ENCODE measurements around the gene RAD51. TPM values are rescaled to one million over a fixed set of nuclear protein-coding genes. Genes with fewer than 3 reads are reported as not detected.
A peak's percentile ranks its signal among the peaks of the same experiment; 100 is the strongest.

Gene RAD51
- total RNA-seq, 1 donor from 2014 or later = 70.3 TPM

- Mint-ChIP-seq H3K4me3 (no peak overlapping the region), H3K9me3 (no peaks in the 10 kb centered on the region), H3K27me3 (no peaks in the 10 kb centered on the region), H3K27ac (no peak overlapping the region), H3K36me3 (ENCODE audit: low read depth) (peaks cover 59% of the 10 kb centered on the region), H3K4me1 (no peaks in the 10 kb centered on the region)
- intact Hi-C loops (cut with micrococcal nuclease) = no loop called here
- no peak for DNase-seq
Measured at GRCh38 chr15:40737048-40737447, 42.1 kb downstream of the RAD51 start.

- no peaks in the 10 kb centered on the region for H3K27me3 Mint-ChIP-seq
Measured at GRCh38 chr15:40739047-40739446, 44.1 kb downstream of the RAD51 start.

GRCh38 chr15:40739854-40740253 is 44.9 kb downstream of the RAD51 start:
- H3K27me3 Mint-ChIP-seq = no peaks in the 10 kb centered on the region
- intact Hi-C loops (cut with micrococcal nuclease) = no loop called here
- H3K36me3 Mint-ChIP-seq (ENCODE audit: low read depth) = peaks cover 57% of the 10 kb centered on the region

More at GRCh38 chr15:40739047-40739446, 44.1 kb downstream of the RAD51 start:
- no peak for DNase-seq
- intact Hi-C loops (cut with micrococcal nuclease) = no loop called here
- H3K4me3 Mint-ChIP-seq = no peak overlapping the region
- H3K36me3 Mint-ChIP-seq (ENCODE audit: low read depth) = peaks cover 58% of the 10 kb centered on the region
- no peaks in the 10 kb centered on the region for H3K9me3 Mint-ChIP-seq
- no peak overlapping the region for H3K27ac Mint-ChIP-seq
- peaks cover 14% of the 10 kb centered on the region for H3K4me1 Mint-ChIP-seq

GRCh38 chr15:40743485-40743901 is 48.5 kb downstream of the RAD51 start:
- no peak for DNase-seq
- peaks cover 35% of the 10 kb centered on the region for H3K4me1 Mint-ChIP-seq
- peaks cover 53% of the 10 kb centered on the region for H3K36me3 Mint-ChIP-seq (ENCODE audit: low read depth)
- H3K4me3 Mint-ChIP-seq = peak overlapping the region; percentile 70
- no peaks in the 10 kb centered on the region for H3K27me3 Mint-ChIP-seq
- no peaks in the 10 kb centered on the region for H3K9me3 Mint-ChIP-seq
- intact Hi-C loops (cut with micrococcal nuclease) = no loop called here
- peak overlapping the region; percentile 94 for H3K27ac Mint-ChIP-seq

More at GRCh38 chr15:40739854-40740253, 44.9 kb downstream of the RAD51 start:
- Mint-ChIP-seq H3K27ac (no peak overlapping the region), H3K4me3 (no peak overlapping the region), H3K9me3 (no peaks in the 10 kb centered on the region), H3K4me1 (peaks cover 20% of the 10 kb centered on the region)
- DNase-seq = no peak

- Mint-ChIP-seq H3K4me1 (peaks cover 35% of the 10 kb centered on the region), H3K27ac (peak overlapping the region; percentile 94), H3K4me3 (peak overlapping the region; percentile 70), H3K9me3 (no peaks in the 10 kb centered on the region), H3K36me3 (ENCODE audit: low read depth) (peaks cover 50% of the 10 kb centered on the region), H3K27me3 (no peaks in the 10 kb centered on the region)
- peak; percentile 91 for DNase-seq
- intact Hi-C loops (cut with micrococcal nuclease) = loop anchor here (1.0 to 2.0 kb wide), 3 partner anchors 11 to 49 kb away; partner anchors contain the start of genes RAD51 and RMDN3
Measured at GRCh38 chr15:40743921-40744814, 49.2 kb downstream of the RAD51 start.

- H3K4me1 Mint-ChIP-seq = peaks cover 35% of the 10 kb centered on the region
- no peak for DNase-seq
- H3K36me3 Mint-ChIP-seq (ENCODE audit: low read depth) = peaks cover 50% of the 10 kb centered on the region
- H3K4me3 Mint-ChIP-seq = peak overlapping the region; percentile 7
- no peaks in the 10 kb centered on the region for H3K9me3 Mint-ChIP-seq
- intact Hi-C loops (cut with micrococcal nuclease) = loop anchor here (1.0 to 2.0 kb wide), 3 partner anchors 11 to 50 kb away; partner anchors contain the start of genes RAD51 and RMDN3
- no peaks in the 10 kb centered on the region for H3K27me3 Mint-ChIP-seq
- H3K27ac Mint-ChIP-seq = peak overlapping the region; percentile 94
Measured at GRCh38 chr15:40744815-40745152, 49.8 kb downstream of the RAD51 start.

DNA sequence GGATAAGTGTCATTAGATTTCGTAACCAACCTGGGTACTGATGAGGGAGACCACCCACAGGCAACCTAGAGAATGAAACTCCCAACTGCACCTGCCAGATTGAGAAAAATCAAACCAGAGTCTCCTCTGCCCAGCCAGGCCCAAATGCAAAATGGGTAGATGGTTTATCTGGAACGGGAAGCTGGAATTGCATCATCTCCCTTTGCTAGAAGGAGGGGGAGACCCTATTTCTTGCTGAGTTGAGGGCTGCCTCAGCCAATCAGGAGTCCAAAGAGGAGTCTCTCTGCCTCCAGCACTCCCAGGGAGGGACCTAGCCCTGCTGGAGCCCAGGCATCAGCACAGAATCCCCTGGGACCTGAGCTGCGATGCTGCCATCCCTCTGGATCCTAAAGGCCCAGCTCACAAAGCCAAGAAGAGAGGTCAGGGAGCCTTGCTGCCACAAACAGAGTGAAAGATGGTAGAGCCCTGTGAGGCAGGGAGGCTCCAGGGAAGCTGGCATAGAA is 52.0 kb downstream of the RAD51 start:
- Mint-ChIP-seq H3K27me3 (no peaks in the 10 kb centered on the region), H3K4me3 (no peak overlapping the region), H3K9me3 (no peaks in the 10 kb centered on the region), H3K4me1 (peaks cover 40% of the 10 kb centered on the region), H3K27ac (peak overlapping the region; percentile 48), H3K36me3 (ENCODE audit: low read depth) (peaks cover 52% of the 10 kb centered on the region)
- DNase-seq = no peak
- intact Hi-C loops (cut with micrococcal nuclease) = no loop called here

GRCh38 chr15:40747685-40748631 is 53.0 kb downstream of the RAD51 start:
- Mint-ChIP-seq H3K4me1 (peaks cover 43% of the 10 kb centered on the region), H3K27me3 (no peaks in the 10 kb centered on the region), H3K4me3 (no peak overlapping the region), H3K27ac (peak overlapping the region; percentile 10), H3K9me3 (no peaks in the 10 kb centered on the region), H3K36me3 (ENCODE audit: low read depth) (peaks cover 54% of the 10 kb centered on the region)
- intact Hi-C loops (cut with micrococcal nuclease) = no loop called here
- no peak for DNase-seq

DNA sequence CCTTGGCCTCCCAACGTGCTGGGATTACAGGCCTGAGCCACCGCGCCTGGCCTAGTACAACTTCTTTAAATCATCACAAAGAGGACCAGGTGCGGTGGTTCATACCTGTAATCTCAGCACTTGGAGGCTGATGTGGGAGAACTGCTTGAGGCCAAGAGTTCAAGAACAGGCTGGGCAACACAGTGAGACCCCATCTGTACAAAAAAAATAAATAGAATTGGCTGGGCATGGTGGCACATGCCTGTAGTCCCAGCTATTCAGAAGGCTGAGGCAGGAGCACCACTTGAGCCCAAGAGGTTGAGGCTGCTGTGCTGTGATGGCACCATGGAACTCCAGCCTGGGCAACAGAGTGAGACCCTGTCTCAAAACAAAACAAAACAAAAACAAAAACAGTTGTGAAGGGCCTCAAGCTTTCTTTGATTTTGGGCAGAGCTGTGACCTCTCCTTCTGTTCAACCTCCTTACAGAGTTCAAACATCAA is 54.2 kb downstream of the RAD51 start:
- DNase-seq = no peak
- Mint-ChIP-seq H3K9me3 (no peaks in the 10 kb centered on the region), H3K4me3 (no peak overlapping the region), H3K27ac (peak overlapping the region; percentile 52), H3K36me3 (ENCODE audit: low read depth) (peaks cover 53% of the 10 kb centered on the region), H3K27me3 (no peaks in the 10 kb centered on the region), H3K4me1 (peaks cover 44% of the 10 kb centered on the region)
- intact Hi-C loops (cut with micrococcal nuclease) = no loop called here

DNA sequence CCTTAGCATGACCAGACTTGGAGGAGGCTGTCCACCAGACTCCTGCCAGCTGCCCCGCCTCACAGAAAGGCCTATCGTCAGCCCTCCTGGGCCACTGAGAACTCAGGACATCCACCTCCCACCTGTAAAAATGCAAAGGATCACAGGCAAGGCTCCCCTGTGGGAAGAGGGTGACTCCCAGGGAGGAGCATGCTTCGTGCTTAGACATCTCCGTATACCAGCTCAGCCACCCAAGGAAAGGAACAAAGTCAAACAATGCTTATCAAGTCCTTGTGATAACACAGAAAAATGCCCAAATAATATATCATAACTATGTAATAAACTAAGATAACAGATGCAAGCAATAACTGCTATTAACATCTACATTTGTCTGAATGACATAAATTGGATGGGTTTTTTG is 55.9 kb downstream of the RAD51 start:
- peaks cover 44% of the 10 kb centered on the region for H3K36me3 Mint-ChIP-seq (ENCODE audit: low read depth)
- peaks cover 37% of the 10 kb centered on the region for H3K4me1 Mint-ChIP-seq
- H3K9me3 Mint-ChIP-seq = no peaks in the 10 kb centered on the region
- no peak overlapping the region for H3K27ac Mint-ChIP-seq
- H3K4me3 Mint-ChIP-seq = no peak overlapping the region
- H3K27me3 Mint-ChIP-seq = no peaks in the 10 kb centered on the region
- DNase-seq = no peak
- intact Hi-C loops (cut with micrococcal nuclease) = no loop called here

DNA sequence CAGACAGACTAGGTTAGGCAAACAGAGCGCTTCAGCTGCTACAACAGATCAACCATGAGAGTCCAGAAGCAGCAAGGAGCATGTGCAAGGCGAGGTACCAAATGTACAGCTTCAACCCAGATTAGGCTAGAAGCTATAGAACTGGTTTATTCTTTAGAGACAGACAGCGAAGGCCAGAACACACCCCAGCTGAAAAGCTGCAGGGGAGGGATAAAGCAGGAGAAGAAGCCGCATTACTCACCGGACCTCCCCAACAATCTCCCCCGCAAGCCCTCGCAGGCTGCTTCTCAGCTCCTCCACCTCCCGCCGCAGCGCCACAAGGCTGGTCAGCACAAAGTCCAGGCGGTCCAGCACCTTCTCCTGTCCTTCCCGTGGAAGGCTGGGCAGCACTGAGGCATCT is 56.8 kb downstream of the RAD51 start:
- intact Hi-C loops (cut with micrococcal nuclease) = no loop called here
- Mint-ChIP-seq H3K4me1 (peaks cover 40% of the 10 kb centered on the region), H3K27me3 (no peaks in the 10 kb centered on the region), H3K27ac (no peak overlapping the region), H3K4me3 (no peak overlapping the region), H3K36me3 (ENCODE audit: low read depth) (peaks cover 40% of the 10 kb centered on the region), H3K9me3 (no peaks in the 10 kb centered on the region)
- no peak for DNase-seq

GRCh38 chr15:40754574-40754882 is 59.6 kb downstream of the RAD51 start:
- Mint-ChIP-seq H3K4me1 (peaks cover 38% of the 10 kb centered on the region), H3K9me3 (no peaks in the 10 kb centered on the region), H3K27ac (peak overlapping the region; percentile 98), H3K4me3 (peak overlapping the region; percentile 98), H3K36me3 (ENCODE audit: low read depth) (peaks cover 24% of the 10 kb centered on the region), H3K27me3 (no peaks in the 10 kb centered on the region)
- intact Hi-C loops (cut with micrococcal nuclease) = no loop called here
- peak; percentile 76 for DNase-seq

- Mint-ChIP-seq H3K4me3 (peak within 1 kb of the TSS; percentile 98), H3K4me1 (peaks cover 38% of the 10 kb centered on the region), H3K27me3 (no peaks in the 10 kb centered on the region), H3K36me3 (ENCODE audit: low read depth) (peaks cover 21% of the 10 kb centered on the region), H3K27ac (peak within 1 kb of the TSS; percentile 98), H3K9me3 (no peaks in the 10 kb centered on the region)
- intact Hi-C loops (cut with micrococcal nuclease) = loop anchor here (1.0 to 5.0 kb wide), 5 partner anchors 9 to 78 kb away; partner anchors contain the start of genes DNAJC17, GCHFR and ZFYVE19
- peak; percentile 99 for DNase-seq
Measured at GRCh38 chr15:40754883-40755811, 60.2 kb downstream of the RAD51 start, which contains the start of gene RMDN3. TSS of gene RMDN3 (minus strand) at chr15:40755254. CDS start at chr15:40754783, 471 bp downstream.
